Activated T-cell treated with anti-CD3 and anti-CD28 coated beads, Interleukin-2, amount 50 U/mL, for 4 hours (primary cell): ENCODE data around the gene CRABP2. TPM values are rescaled to one million over a fixed set of nuclear protein-coding genes. Genes with fewer than 3 reads are reported as not detected.
A peak's percentile ranks its signal among the peaks of the same experiment; 100 is the strongest.

Experiments
- ATAC-seq, 2 donors: fragments of 200-7000 bp; cut with Tn5 transposase; one replicate each; pipeline ENCODE4 v1.10.0; 2021
- DNase-seq: peaks from one replicate; pipeline ENCODE4 v3.0.0-alpha.2; 2020
- H3K27me3 Mint-ChIP-seq: one replicate; pipeline ENCODE4 v1.8.0; 2021; ENCODE audit warnings: low read depth, mixed read lengths
- H3K36me3 Mint-ChIP-seq: one replicate; pipeline ENCODE4 v1.8.0; 2022; ENCODE audit warnings: mixed read lengths; ENCODE audit not compliant: insufficient read depth
- H3K4me1 Mint-ChIP-seq: one replicate; pipeline ENCODE4 v1.8.0; 2021; ENCODE audit warnings: low read depth, mixed read lengths
- H3K4me3 Mint-ChIP-seq: one replicate; pipeline ENCODE4 v1.8.0; 2021; ENCODE audit warnings: mild to moderate bottlenecking, moderate library complexity, mixed read lengths
- H3K9me3 Mint-ChIP-seq: one replicate; pipeline ENCODE4 v1.8.0; 2021; ENCODE audit warnings: mixed read lengths
- total RNA-seq, 3 donors: library from RNA; stranded (reverse); gene quantifications; one replicate each; pipeline ENCODE4 v1.2.1, GENCODE V29; 2021

The CRABP2 gene
- 1 to 10 TPM; 1.8 to 2.5 (median 2.4) TPM for total RNA-seq

DNA sequence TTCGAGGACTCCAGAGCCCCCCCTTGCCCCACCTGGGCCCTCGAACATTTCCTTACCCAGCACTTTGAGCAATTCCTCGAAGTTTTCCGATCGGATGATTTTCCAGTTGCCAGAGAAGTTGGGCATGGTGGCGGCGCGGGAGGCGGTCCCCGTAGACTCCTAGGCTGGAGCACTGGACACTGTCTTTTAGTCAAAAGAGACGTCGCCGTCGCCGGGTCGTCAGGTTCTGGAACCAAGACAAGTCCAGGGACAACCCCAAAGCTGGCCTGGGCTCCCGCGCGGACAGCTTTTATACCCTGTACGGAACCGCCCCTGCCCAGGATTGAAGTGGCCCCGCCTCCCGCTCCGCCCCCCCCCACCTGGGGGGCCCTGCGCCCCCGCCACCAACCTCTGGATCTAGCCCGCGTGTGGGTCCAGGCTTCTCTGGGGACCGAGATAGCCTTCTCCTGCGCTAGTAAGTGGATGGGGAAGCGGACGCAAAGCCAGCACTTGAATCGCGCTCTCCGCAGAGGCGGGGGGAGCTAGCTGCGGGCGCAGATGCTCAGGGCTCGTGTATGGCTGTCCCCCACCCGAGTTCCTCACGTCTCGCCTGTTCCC, at the start of gene CRABP2:
TSS of gene CRABP2 (minus strand) at position 263 of the 597 bp plus-strand sequence. CDS start at position 126, 137 bp downstream.
- ATAC-seq (peak; percentile 44 to 54), DNase-seq (peak; percentile 16)
- no peaks in the 10 kb centered on the region for H3K36me3 Mint-ChIP-seq
- no peaks in the 10 kb centered on the region for H3K9me3 Mint-ChIP-seq
- H3K27me3 Mint-ChIP-seq, result peaks cover 30% of the 10 kb centered on the region
- peaks cover 25% of the 10 kb centered on the region for H3K4me1 Mint-ChIP-seq
- H3K4me3 Mint-ChIP-seq, result peak within 1 kb of the TSS; percentile 82

GRCh38 chr1:156754219-156754618, 48.8 kb upstream of the CRABP2 start:
- Mint-ChIP-seq H3K4me3 (no peak overlapping the region), H3K36me3 (no peaks in the 10 kb centered on the region), H3K9me3 (no peaks in the 10 kb centered on the region), H3K27me3 (no peaks in the 10 kb centered on the region), H3K4me1 (peaks cover 22% of the 10 kb centered on the region)
- no peak for ATAC-seq
- no peak for DNase-seq

GRCh38 chr1:156752843-156753482, 47.6 kb upstream of the CRABP2 start:
- H3K4me1 Mint-ChIP-seq, result peaks cover 35% of the 10 kb centered on the region
- H3K4me3 Mint-ChIP-seq, result peak overlapping the region; percentile 93
- no peak for DNase-seq
- no peak for ATAC-seq
- no peaks in the 10 kb centered on the region for H3K9me3 Mint-ChIP-seq
- H3K27me3 Mint-ChIP-seq, result no peaks in the 10 kb centered on the region
- no peaks in the 10 kb centered on the region for H3K36me3 Mint-ChIP-seq

GRCh38 chr1:156751757-156752481, 46.5 kb upstream of the CRABP2 start:
- H3K4me3 Mint-ChIP-seq, result peak overlapping the region; percentile 93
- ATAC-seq, result peak; percentile 85 to 86
- H3K4me1 Mint-ChIP-seq, result peaks cover 43% of the 10 kb centered on the region
- DNase-seq, result peak; percentile 97
- H3K27me3 Mint-ChIP-seq, result no peaks in the 10 kb centered on the region
- H3K36me3 Mint-ChIP-seq, result no peaks in the 10 kb centered on the region
- no peaks in the 10 kb centered on the region for H3K9me3 Mint-ChIP-seq

- no peak for DNase-seq
- Mint-ChIP-seq H3K36me3 (no peaks in the 10 kb centered on the region), H3K4me1 (peaks cover 46% of the 10 kb centered on the region), H3K9me3 (no peaks in the 10 kb centered on the region), H3K4me3 (peak within 1 kb of the TSS; percentile 94), H3K27me3 (no peaks in the 10 kb centered on the region)
- no peak for ATAC-seq
These were observed 46.0 kb upstream of the CRABP2 start, which contains the start of gene HDGF for GRCh38 chr1:156751451-156751756. Gene HDGF, minus strand, starts transcription at chr1:156751675. Its CDS starts 246 bp downstream, at chr1:156751429.

DNA sequence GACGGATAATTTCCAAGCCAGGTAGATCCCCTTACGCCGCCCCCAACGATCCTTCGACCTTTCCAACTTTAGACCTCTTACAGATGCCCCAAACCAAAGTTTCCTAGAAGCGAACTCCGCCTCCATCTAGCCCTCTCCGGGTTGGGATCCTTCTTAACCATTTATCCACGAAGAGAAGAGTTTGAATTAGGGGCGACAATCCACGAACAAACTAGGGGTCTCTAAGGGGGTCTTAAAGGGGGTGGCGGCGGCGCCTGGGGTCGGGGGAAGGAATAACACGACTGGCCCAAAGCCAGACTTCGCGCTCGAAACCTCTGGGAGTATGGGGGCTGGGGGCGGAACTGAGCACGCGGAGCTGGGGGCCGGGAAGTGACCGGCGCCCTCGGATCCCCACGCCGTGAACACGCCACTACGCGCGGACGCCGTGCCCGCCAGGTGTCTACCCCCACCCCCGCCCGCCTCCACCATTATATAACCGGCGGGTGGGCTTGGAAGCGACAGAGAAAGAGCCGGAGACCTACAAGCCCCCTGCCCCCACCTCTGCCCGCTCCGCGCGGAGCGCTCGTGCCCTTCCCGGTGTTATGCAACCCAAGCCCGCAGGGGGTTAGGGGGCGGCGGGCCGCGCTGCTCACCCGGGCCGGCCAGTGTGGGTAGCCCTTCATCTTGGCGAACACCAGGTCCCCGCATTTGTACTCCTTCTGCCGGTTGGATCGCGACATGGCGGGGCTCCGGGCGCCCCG, 45.5 kb upstream of the CRABP2 start:
- H3K27me3 Mint-ChIP-seq, result no peaks in the 10 kb centered on the region
- peak; percentile 31 for DNase-seq
- peaks cover 2% of the 10 kb centered on the region for H3K36me3 Mint-ChIP-seq
- peak; percentile 24 to 29 for ATAC-seq
- peak overlapping the region; percentile 94 for H3K4me3 Mint-ChIP-seq
- H3K4me1 Mint-ChIP-seq, result peaks cover 51% of the 10 kb centered on the region
- H3K9me3 Mint-ChIP-seq, result no peaks in the 10 kb centered on the region

GRCh38 chr1:156750191-156750672, 44.8 kb upstream of the CRABP2 start:
- ATAC-seq, result peak; percentile 8 to 12
- peak; percentile 47 for DNase-seq
- peaks cover 7% of the 10 kb centered on the region for H3K36me3 Mint-ChIP-seq
- peaks cover 57% of the 10 kb centered on the region for H3K4me1 Mint-ChIP-seq
- H3K9me3 Mint-ChIP-seq, result no peaks in the 10 kb centered on the region
- H3K27me3 Mint-ChIP-seq, result no peaks in the 10 kb centered on the region
- peak overlapping the region; percentile 94 for H3K4me3 Mint-ChIP-seq

GRCh38 chr1:156749419-156750118, 44.2 kb upstream of the CRABP2 start:
- peaks cover 7% of the 10 kb centered on the region for H3K36me3 Mint-ChIP-seq
- H3K9me3 Mint-ChIP-seq, result no peaks in the 10 kb centered on the region
- H3K27me3 Mint-ChIP-seq, result no peaks in the 10 kb centered on the region
- DNase-seq (no peak), ATAC-seq (no peak)
- H3K4me3 Mint-ChIP-seq, result peak overlapping the region; percentile 94
- H3K4me1 Mint-ChIP-seq, result peaks cover 57% of the 10 kb centered on the region

GRCh38 chr1:156748670-156749418, 43.5 kb upstream of the CRABP2 start:
- peak overlapping the region; percentile 94 for H3K4me3 Mint-ChIP-seq
- peaks cover 10% of the 10 kb centered on the region for H3K36me3 Mint-ChIP-seq
- DNase-seq, result no peak
- H3K27me3 Mint-ChIP-seq, result no peaks in the 10 kb centered on the region
- peaks cover 57% of the 10 kb centered on the region for H3K4me1 Mint-ChIP-seq
- no peak for ATAC-seq
- no peaks in the 10 kb centered on the region for H3K9me3 Mint-ChIP-seq

- Mint-ChIP-seq H3K9me3 (no peaks in the 10 kb centered on the region), H3K4me3 (peak overlapping the region; percentile 94), H3K36me3 (peaks cover 15% of the 10 kb centered on the region), H3K4me1 (peaks cover 53% of the 10 kb centered on the region), H3K27me3 (no peaks in the 10 kb centered on the region)
- ATAC-seq (no peak), DNase-seq (no peak)
These were observed 42.6 kb upstream of the CRABP2 start for GRCh38 chr1:156747742-156748669.

- Mint-ChIP-seq H3K4me3 (peak overlapping the region; percentile 94), H3K36me3 (peaks cover 20% of the 10 kb centered on the region), H3K4me1 (peaks cover 52% of the 10 kb centered on the region), H3K9me3 (no peaks in the 10 kb centered on the region), H3K27me3 (no peaks in the 10 kb centered on the region)
- ATAC-seq (no peak), DNase-seq (peak; percentile 45)
These were observed 41.6 kb upstream of the CRABP2 start for GRCh38 chr1:156746728-156747631.

DNA sequence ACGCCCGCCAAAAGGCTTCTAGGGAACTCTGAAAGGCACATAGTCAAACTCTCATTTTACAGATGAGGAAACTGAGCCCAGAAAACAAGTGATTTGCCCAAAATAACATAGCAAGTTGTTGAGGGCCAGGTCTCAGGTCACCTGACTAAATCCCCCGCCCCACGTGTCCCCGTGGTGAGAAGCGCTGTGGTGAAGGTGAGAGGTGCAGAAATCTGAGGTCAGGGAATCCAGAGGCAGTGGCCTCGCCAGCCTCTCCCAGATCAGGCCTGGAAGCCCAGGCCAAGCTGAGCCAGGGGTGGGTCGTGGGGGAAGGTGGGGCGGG, 41.0 kb upstream of the CRABP2 start:
- Mint-ChIP-seq H3K4me1 (peaks cover 56% of the 10 kb centered on the region), H3K9me3 (no peaks in the 10 kb centered on the region), H3K27me3 (no peaks in the 10 kb centered on the region), H3K4me3 (peak overlapping the region; percentile 81), H3K36me3 (peaks cover 23% of the 10 kb centered on the region)
- no peak for DNase-seq
- ATAC-seq, result no peak
